ENCODE data around the gene TRMT44. TPM values are rescaled to one million over a fixed set of nuclear protein-coding genes. Genes with fewer than 3 reads are reported as not detected.

TRMT44 gene
- total RNA-seq, 1 experiment from 2014 or later = 25.8 TPM

GRCh38 chr4:8492174-8492573 is 51.6 kb downstream of the TRMT44 start (continued):
- TF ChIP-seq EZH2phosphoT487 (IDR thresholded peaks at IDR 0.05; ENCODE audit: borderline replicate concordance) = no peak
- TF ChIP-seq JUND (IDR thresholded peaks at IDR 0.05) = no peak
- no peak for TF ChIP-seq CBX3 (IDR thresholded peaks at IDR 0.05; ENCODE audit: low read depth)
- TF ChIP-seq POLR2A (IDR thresholded peaks at IDR 0.05; ENCODE audit: borderline replicate concordance, extremely low read depth, insufficient read depth, insufficient read length) = no peak

GRCh38 chr4:8493484-8493883 is 52.9 kb downstream of the TRMT44 start:
- Histone ChIP-seq H3K27ac (ENCODE audit: low read depth, low read length) (no peak overlapping the region), H3K4me3 (replicated peaks in 1 of 2; ENCODE audit: low read depth in 1 of 2, low read length in 2 of 2) (no peak overlapping the region), H3K27me3 (ENCODE audit: insufficient read depth, low read length) (no peaks in the 10 kb centered on the region), H3K36me3 (ENCODE audit: control insufficient read depth in 1 of 2, insufficient read depth in 2 of 2, low read length in 2 of 2) (no peaks in the 10 kb centered on the region), H2AFZ (ENCODE audit: low read depth, low read length, poor library complexity, severe bottlenecking) (no peak overlapping the region), H3K4me1 (ENCODE audit: control insufficient read depth in 1 of 2, insufficient read depth in 2 of 2, low read length in 2 of 2) (no peaks in the 10 kb centered on the region), H3K9me2 (ENCODE audit: insufficient read depth) (no peaks in the 10 kb centered on the region), H4K20me1 (ENCODE audit: insufficient read depth) (no peaks in the 10 kb centered on the region), H3K4me2 (ENCODE audit: low read length) (no peak overlapping the region), H3K9me3 (ENCODE audit: control insufficient read depth in 1 of 2, insufficient read depth in 1 of 2, low read depth in 1 of 2, low read length in 2 of 2) (no peaks in the 10 kb centered on the region), H3K79me2 (ENCODE audit: insufficient read depth, low read length) (no peaks in the 10 kb centered on the region), H3K9ac (ENCODE audit: low read length) (no peak overlapping the region)
- TF ChIP-seq SP1 (IDR thresholded peaks at IDR 0.05; ENCODE audit: low read depth) = no peak
- TF ChIP-seq, protein P1, sequence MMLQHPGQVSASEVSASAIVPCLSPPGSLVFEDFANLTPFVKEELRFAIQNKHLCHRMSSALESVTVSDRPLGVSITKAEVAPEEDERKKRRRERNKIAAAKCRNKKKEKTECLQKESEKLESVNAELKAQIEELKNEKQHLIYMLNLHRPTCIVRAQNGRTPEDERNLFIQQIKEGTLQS (IDR thresholded peaks at IDR 0.05) = no peak
- ATAC-seq (no peak), DNase-seq (ENCODE audit: low read depth, low spot score) (no peak)
- intact Hi-C loops (cut with micrococcal nuclease) = no loop called here
- POLR2A ChIA-PET = no interaction called here
- CTCF ChIA-PET = interaction anchor here (1.8 kb wide), 1 partner anchor 114 kb away, joined by 3 read pairs; no protein-coding TSS in a partner anchor
- RAD21 ChIA-PET (ENCODE audit: low non-redundant PET in 1 of 2, low total read pairs in 2 of 2, uncharacterized antibody in 2 of 2, unreplicated experiment in 2 of 2) = no interaction called here
- no TSS peak for BruUV-seq (replicated peaks)

GRCh38 chr4:8494218-8494617 is 53.6 kb downstream of the TRMT44 start:
- H3K9me3 ChIP-seq (ENCODE audit: control insufficient read depth in 1 of 2, insufficient read depth in 1 of 2, low read depth in 1 of 2, low read length in 2 of 2) = no peaks in the 10 kb centered on the region
- BruUV-seq (replicated peaks) = no TSS peak
- no peak overlapping the region for H2AFZ ChIP-seq (ENCODE audit: low read depth, low read length, poor library complexity, severe bottlenecking)
- no peak overlapping the region for H3K4me3 ChIP-seq (replicated peaks in 1 of 2; ENCODE audit: low read depth in 1 of 2, low read length in 2 of 2)
- TF ChIP-seq YY1 (IDR thresholded peaks at IDR 0.05; ENCODE audit: extremely low read depth, insufficient replicate concordance, low read depth, low read length) (no peak), CBX3 (IDR thresholded peaks at IDR 0.05; ENCODE audit: low read depth) (no peak)
- TF ChIP-seq, protein P2, sequence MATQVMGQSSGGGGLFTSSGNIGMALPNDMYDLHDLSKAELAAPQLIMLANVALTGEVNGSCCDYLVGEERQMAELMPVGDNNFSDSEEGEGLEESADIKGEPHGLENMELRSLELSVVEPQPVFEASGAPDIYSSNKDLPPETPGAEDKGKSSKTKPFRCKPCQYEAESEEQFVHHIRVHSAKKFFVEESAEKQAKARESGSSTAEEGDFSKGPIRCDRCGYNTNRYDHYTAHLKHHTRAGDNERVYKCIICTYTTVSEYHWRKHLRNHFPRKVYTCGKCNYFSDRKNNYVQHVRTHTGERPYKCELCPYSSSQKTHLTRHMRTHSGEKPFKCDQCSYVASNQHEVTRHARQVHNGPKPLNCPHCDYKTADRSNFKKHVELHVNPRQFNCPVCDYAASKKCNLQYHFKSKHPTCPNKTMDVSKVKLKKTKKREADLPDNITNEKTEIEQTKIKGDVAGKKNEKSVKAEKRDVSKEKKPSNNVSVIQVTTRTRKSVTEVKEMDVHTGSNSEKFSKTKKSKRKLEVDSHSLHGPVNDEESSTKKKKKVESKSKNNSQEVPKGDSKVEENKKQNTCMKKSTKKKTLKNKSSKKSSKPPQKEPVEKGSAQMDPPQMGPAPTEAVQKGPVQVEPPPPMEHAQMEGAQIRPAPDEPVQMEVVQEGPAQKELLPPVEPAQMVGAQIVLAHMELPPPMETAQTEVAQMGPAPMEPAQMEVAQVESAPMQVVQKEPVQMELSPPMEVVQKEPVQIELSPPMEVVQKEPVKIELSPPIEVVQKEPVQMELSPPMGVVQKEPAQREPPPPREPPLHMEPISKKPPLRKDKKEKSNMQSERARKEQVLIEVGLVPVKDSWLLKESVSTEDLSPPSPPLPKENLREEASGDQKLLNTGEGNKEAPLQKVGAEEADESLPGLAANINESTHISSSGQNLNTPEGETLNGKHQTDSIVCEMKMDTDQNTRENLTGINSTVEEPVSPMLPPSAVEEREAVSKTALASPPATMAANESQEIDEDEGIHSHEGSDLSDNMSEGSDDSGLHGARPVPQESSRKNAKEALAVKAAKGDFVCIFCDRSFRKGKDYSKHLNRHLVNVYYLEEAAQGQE (IDR thresholded peaks at IDR 0.05; ENCODE audit: low read depth) = no peak
- TF ChIP-seq, protein P3, sequence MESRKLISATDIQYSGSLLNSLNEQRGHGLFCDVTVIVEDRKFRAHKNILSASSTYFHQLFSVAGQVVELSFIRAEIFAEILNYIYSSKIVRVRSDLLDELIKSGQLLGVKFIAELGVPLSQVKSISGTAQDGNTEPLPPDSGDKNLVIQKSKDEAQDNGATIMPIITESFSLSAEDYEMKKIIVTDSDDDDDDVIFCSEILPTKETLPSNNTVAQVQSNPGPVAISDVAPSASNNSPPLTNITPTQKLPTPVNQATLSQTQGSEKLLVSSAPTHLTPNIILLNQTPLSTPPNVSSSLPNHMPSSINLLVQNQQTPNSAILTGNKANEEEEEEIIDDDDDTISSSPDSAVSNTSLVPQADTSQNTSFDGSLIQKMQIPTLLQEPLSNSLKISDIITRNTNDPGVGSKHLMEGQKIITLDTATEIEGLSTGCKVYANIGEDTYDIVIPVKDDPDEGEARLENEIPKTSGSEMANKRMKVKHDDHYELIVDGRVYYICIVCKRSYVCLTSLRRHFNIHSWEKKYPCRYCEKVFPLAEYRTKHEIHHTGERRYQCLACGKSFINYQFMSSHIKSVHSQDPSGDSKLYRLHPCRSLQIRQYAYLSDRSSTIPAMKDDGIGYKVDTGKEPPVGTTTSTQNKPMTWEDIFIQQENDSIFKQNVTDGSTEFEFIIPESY (IDR thresholded peaks at IDR 0.05; ENCODE audit: extremely low read depth, insufficient replicate concordance, low read length) = no peak
- ChIA-PET POLR2A (no interaction called here), CTCF (interaction anchor here (1.8 kb wide), 1 partner anchor 113 kb away, joined by 3 read pairs; no protein-coding TSS in a partner anchor), RAD21 (ENCODE audit: low non-redundant PET in 1 of 2, low total read pairs in 2 of 2, uncharacterized antibody in 2 of 2, unreplicated experiment in 2 of 2) (no interaction called here)
- H3K27ac ChIP-seq (ENCODE audit: low read depth, low read length) = no peak overlapping the region
- no peaks in the 10 kb centered on the region for H3K36me3 ChIP-seq (ENCODE audit: control insufficient read depth in 1 of 2, insufficient read depth in 2 of 2, low read length in 2 of 2)
- no peak overlapping the region for H3K9ac ChIP-seq (ENCODE audit: low read length)
- DNase-seq (ENCODE audit: low read depth, low spot score) (no peak), ATAC-seq (no peak)
- H3K9me2 ChIP-seq (ENCODE audit: insufficient read depth) = no peaks in the 10 kb centered on the region
- H3K27me3 ChIP-seq (ENCODE audit: insufficient read depth, low read length) = no peaks in the 10 kb centered on the region
- H3K4me2 ChIP-seq (ENCODE audit: low read length) = no peak overlapping the region
- no peaks in the 10 kb centered on the region for H3K4me1 ChIP-seq (ENCODE audit: control insufficient read depth in 1 of 2, insufficient read depth in 2 of 2, low read length in 2 of 2)
- H3K79me2 ChIP-seq (ENCODE audit: insufficient read depth, low read length) = no peaks in the 10 kb centered on the region
- no peaks in the 10 kb centered on the region for H4K20me1 ChIP-seq (ENCODE audit: insufficient read depth)
- intact Hi-C loops (cut with micrococcal nuclease) = no loop called here
